Immature natural killer cell (primary cell): Measurements from ENCODE around the gene COPB1. TPM values are rescaled to one million over a fixed set of nuclear protein-coding genes. Genes with fewer than 3 reads are reported as not detected.
"Not testable (repeated sequence)": the region's sequence is repeated elsewhere in the genome, so short reads cannot be mapped to it uniquely, and the experiment has no call there.

ENCODE experiments used
- DNase-seq, 3 donors: peaks; one replicate each; pipeline ENCODE4 v3.0.0; 2022; ENCODE audit warnings: mixed read lengths in 1 of 3
- H3K27ac Mint-ChIP-seq, 6 donors: one replicate each; pipeline ENCODE4 v1.8.0; 2020; ENCODE audit warnings: mixed read lengths in 6 of 6, mild to moderate bottlenecking in 5 of 6, inconsistent platforms in 4 of 6, moderate library complexity in 3 of 6
- H3K27me3 Mint-ChIP-seq, 3 donors: one replicate each; pipeline ENCODE4 v1.8.0; 2020 to 2021; ENCODE audit warnings: low read depth in 3 of 3, mild to moderate bottlenecking in 3 of 3, mixed read lengths in 3 of 3, moderate library complexity in 3 of 3, inconsistent platforms in 1 of 3
- H3K36me3 Mint-ChIP-seq, 3 donors: one replicate each; pipeline ENCODE4 v1.8.0; 2020; ENCODE audit warnings: mixed read lengths in 3 of 3, inconsistent platforms in 2 of 3, mild to moderate bottlenecking in 2 of 3
- H3K4me1 Mint-ChIP-seq, 2 donors: one replicate each; pipeline ENCODE4 v1.8.0; 2020; ENCODE audit warnings: inconsistent platforms in 2 of 2, mild to moderate bottlenecking in 2 of 2, mixed read lengths in 2 of 2, moderate library complexity in 1 of 2
- H3K4me3 Mint-ChIP-seq, 5 donors: one replicate each; pipeline ENCODE4 v1.8.0; 2020; ENCODE audit warnings: mild to moderate bottlenecking in 5 of 5, mixed read lengths in 5 of 5, inconsistent platforms in 3 of 5, moderate library complexity in 3 of 5
- H3K9me3 Mint-ChIP-seq, 6 donors: one replicate each; pipeline ENCODE4 v1.8.0; 2020; ENCODE audit warnings: mild to moderate bottlenecking in 6 of 6, mixed read lengths in 6 of 6, inconsistent platforms in 4 of 6, moderate library complexity in 3 of 6
- polyA plus RNA-seq, 3 donors: library from polyadenylated mRNA; unstranded; fragments of 300-500 nt; fragmentation: Illumina TruSeq; gene quantifications; one replicate each; pipeline ENCODE4 v1.2.3, GENCODE V29; 2021

Gene COPB1, protein sequence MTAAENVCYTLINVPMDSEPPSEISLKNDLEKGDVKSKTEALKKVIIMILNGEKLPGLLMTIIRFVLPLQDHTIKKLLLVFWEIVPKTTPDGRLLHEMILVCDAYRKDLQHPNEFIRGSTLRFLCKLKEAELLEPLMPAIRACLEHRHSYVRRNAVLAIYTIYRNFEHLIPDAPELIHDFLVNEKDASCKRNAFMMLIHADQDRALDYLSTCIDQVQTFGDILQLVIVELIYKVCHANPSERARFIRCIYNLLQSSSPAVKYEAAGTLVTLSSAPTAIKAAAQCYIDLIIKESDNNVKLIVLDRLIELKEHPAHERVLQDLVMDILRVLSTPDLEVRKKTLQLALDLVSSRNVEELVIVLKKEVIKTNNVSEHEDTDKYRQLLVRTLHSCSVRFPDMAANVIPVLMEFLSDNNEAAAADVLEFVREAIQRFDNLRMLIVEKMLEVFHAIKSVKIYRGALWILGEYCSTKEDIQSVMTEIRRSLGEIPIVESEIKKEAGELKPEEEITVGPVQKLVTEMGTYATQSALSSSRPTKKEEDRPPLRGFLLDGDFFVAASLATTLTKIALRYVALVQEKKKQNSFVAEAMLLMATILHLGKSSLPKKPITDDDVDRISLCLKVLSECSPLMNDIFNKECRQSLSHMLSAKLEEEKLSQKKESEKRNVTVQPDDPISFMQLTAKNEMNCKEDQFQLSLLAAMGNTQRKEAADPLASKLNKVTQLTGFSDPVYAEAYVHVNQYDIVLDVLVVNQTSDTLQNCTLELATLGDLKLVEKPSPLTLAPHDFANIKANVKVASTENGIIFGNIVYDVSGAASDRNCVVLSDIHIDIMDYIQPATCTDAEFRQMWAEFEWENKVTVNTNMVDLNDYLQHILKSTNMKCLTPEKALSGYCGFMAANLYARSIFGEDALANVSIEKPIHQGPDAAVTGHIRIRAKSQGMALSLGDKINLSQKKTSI
- polyA plus RNA-seq: 100 to 1,000 TPM in 2 of 3 donors, 10 to 100 TPM in 1; 71.0 to 133 (median 106) TPM

DNA sequence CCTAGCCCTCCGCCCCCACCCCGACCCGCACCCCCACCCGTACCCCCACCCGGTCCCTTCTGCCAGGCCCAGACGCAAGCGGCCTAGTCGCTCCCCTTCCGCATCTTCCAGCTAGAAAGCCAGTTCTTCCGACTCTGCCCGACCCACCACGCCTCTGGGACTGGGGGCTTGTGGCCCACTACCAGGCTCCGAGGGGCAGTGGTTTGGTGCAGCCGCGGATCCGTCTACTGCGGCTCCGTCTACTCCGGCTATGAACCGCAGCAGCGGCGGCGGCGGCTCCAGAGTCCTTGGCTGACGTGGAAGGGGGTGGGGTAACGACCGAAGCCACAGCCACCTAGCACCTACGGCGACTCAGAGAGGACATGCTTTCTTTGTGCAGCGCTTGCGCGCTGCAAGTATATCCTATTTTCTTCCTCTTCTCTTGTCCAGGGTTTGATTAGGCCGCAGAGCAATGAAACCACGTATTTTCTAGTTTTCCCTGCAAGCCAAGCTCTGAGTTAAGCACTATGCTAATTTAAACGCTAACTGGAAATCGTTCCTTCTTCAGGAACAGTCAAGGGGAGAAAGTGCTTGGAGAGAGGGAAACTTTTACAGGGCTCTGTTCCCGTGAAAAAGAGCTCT, at the start of gene COPB1:
COPB1 (minus strand) TSS at position 252 of the 621 bp plus-strand sequence. CDS start 883 bp downstream, outside the sequence.
- Mint-ChIP-seq H3K9me3 (no peaks in the 10 kb centered on the region), H3K4me3 (peak within 1 kb of the TSS; percentile 90 to 99 (median 92)), H3K27me3 (peaks cover 10 to 11% (median 11%) of the 10 kb centered on the region in 3 donors), H3K36me3 (peaks cover 16 to 30% (median 20%) of the 10 kb centered on the region in 3 donors), H3K27ac (peak within 1 kb of the TSS; percentile 80 to 100 (median 97)), H3K4me1 (peaks cover 41 to 63% of the 10 kb centered on the region in 2 donors)
- peak; percentile 94 to 95 (median 94) for DNase-seq

DNA sequence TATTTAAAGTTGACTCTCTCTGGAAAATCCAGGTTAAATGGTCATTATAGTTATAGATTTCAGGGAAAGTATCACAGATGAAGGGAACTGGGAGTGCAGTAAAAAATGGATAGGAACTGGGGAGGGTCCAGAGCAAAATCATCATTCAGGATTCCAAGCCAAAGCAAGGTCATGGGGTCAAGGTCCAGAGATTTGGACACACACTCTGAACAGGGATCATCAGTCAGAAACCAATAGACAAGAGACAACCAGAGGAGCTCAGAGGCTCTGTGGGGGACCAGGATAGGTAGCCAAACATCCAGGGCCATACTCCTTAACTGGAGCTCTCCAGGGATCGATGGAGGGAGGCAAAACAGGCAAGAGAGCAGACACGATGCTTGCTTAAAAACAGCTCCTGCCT, 47.8 kb upstream of the COPB1 start:
- Mint-ChIP-seq H3K27ac (peak overlapping the region in 2 of 6 donors; percentile 6 to 59), H3K4me3 (no peak overlapping the region), H3K9me3 (no peaks in the 10 kb centered on the region), H3K36me3 (no peaks in the 10 kb centered on the region), H3K27me3 (peaks cover 0 to 3% (median 2%) of the 10 kb centered on the region in 3 donors), H3K4me1 (no peaks in the 10 kb centered on the region)
- DNase-seq: no peak

DNA sequence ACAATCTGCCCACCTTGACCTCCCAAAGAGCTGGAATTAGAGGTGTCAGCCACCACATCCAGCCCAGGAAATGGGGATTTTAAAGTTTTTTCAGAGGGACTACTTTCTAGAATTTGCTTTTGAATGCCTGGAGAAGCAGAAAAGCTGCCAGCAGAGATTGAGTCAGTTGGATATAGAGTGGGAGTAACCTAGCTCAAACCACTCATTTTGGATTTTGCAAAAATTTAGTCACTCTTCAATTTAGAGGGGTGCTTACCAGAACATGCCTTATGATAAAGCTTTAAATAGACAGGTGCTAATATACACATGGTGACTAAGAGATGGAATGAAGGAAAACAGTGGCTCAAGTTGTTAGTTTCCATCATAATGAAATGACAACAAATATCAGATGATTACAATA, 47.1 kb upstream of the COPB1 start:
- H3K4me3 Mint-ChIP-seq: no peak overlapping the region
- no peaks in the 10 kb centered on the region for H3K9me3 Mint-ChIP-seq
- peaks cover 0 to 3% (median 2%) of the 10 kb centered on the region in 3 donors for H3K27me3 Mint-ChIP-seq
- no peak overlapping the region for H3K27ac Mint-ChIP-seq
- no peaks in the 10 kb centered on the region for H3K36me3 Mint-ChIP-seq
- DNase-seq: no peak
- H3K4me1 Mint-ChIP-seq: no peaks in the 10 kb centered on the region

DNA sequence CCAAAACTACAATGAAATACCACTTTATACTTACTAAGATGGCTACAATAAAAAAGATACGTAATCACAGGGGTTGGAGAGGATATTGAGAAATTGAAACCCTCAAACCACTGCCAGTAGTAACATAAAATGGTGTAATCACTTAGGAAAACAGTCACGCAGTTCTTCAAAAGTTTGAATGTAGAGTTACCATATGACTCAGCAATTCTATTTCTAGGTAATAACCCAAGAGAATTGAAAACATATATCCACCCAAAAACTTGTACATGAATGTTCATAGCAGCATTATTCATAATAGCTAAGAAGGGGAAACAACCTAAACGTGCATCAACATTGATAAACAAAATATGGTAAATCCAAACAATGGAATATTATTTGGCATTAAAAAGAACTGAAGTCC, 45.0 kb upstream of the COPB1 start:
- Mint-ChIP-seq H3K4me3 (no peak overlapping the region), H3K4me1 (no peaks in the 10 kb centered on the region), H3K27ac (peak overlapping the region in 3 of 6 donors; percentile 12 to 36 (median 23)), H3K36me3 (no peaks in the 10 kb centered on the region), H3K9me3 (no peaks in the 10 kb centered on the region), H3K27me3 (peaks cover 0 to 3% (median 2%) of the 10 kb centered on the region in 3 donors)
- DNase-seq: no peak

DNA sequence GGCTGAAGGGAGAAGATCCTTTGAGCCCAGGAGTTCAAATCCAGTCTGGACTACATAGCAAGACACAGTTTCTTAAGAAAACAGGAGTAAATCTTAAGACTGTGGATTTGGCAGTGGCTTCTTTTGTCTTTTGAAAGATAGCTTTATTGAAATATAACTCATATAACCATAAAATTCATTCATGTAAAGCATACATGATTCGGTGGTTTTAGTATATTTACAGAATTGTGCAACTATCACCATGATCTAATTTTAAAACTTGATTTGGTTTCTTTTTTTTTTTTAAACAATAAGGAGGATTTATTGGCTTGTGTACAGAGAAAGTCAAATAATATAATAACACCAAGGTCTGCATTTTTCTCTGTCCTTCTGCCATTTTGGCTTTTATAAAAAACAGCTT, 43.6 kb upstream of the COPB1 start:
- Mint-ChIP-seq H3K27me3 (peaks cover 0 to 5% (median 3%) of the 10 kb centered on the region in 3 donors), H3K9me3 (no peaks in the 10 kb centered on the region), H3K36me3 (no peaks in the 10 kb centered on the region), H3K27ac (no peak overlapping the region), H3K4me3 (no peak overlapping the region), H3K4me1 (no peaks in the 10 kb centered on the region)
- DNase-seq: no peak

DNA sequence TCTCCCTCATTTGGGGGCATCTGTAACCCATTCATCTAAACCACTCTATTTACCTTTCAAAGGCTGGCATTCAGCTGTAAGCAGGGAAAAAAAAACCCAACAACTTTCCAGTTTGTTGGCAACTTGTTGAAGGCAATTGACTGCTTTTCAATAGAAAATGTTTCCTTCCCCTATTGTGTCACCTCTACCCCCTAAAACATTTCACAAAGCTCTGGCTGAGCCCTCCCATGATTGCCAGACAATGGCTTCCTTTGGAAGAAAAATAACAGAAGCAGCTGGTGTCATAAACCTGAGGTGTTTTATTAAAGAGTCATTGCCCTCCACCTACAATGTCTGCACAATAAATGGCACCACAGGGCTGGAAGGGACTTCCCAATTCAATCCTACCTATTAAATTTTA, 42.7 kb upstream of the COPB1 start:
- Mint-ChIP-seq H3K27ac (peak overlapping the region in 3 of 6 donors; percentile 9 to 58 (median 22)), H3K4me1 (peaks cover under 1% of the 10 kb centered on the region in 2 donors), H3K9me3 (no peaks in the 10 kb centered on the region), H3K4me3 (no peak overlapping the region), H3K27me3 (peaks cover 0 to 5% (median 3%) of the 10 kb centered on the region in 3 donors), H3K36me3 (no peaks in the 10 kb centered on the region)
- DNase-seq: no peak

DNA sequence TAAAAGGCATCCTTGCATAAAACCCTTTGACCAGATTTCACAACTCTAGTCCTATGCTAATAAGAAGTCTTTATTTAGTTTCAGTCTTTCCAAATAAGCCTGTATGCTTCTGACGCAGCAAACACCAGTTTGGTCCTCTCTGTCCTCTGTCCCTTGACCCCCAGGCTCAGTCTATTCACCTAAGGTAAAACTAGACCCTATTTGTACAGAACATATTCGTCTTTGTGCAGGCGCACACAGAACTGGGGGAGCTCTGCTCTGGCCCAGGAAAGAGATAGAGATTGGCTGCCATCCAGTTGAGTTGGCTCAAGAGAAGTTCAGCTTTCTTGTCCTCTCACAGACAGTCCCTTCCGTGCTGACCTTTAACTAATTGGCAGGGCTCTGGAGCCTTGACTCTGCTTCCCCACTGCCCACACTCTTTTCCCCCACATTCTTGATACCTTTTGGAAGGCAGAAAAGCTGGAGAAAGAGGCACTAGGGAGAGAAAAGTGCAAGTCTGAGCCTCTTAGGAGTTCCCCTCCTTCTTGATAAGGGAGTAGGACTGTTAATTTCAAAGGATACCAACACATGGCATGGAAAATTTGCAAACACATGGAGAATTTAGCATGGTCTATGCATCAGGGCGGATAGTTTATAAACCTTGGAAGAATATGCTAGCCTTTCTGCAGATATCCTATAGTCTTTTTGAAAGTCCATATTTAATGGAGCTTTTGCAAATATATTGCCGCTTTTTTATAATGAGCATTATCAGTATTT, 41.8 kb upstream of the COPB1 start:
- Mint-ChIP-seq H3K27ac (no peak overlapping the region), H3K4me1 (peaks cover 4 to 7% of the 10 kb centered on the region in 2 donors)

DNA sequence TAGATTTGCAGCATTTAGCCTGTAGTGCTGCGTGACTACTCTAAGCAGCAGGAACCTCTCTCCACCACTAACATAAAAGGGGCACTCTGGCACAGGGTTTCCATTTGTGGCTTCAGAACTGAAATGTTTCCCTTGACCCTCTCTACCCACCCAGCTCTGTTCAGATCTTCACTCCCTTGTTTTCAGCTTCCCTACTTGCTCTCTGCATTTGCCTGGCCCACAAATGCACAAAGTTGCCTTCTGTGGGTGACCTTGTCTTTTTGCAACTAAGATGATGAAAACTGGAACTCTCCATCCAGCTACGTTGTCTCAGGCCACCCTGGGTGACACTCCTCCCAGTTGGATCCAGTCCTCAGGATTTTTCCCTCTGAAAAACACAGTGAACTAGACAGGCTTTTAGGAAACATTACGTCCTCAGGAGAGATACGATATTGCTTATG, 40.4 kb upstream of the COPB1 start:
- Mint-ChIP-seq H3K27me3 (peaks cover 0 to 3% (median 3%) of the 10 kb centered on the region in 3 donors), H3K4me1 (peaks cover 4 to 7% of the 10 kb centered on the region in 2 donors), H3K27ac (peak overlapping the region in 1 of 6 donors; percentile 79), H3K36me3 (no peaks in the 10 kb centered on the region), H3K9me3 (no peaks in the 10 kb centered on the region), H3K4me3 (no peak overlapping the region)
- no peak for DNase-seq

More for the DNA sequence above, 41.8 kb upstream of the COPB1 start:
- no peak for DNase-seq
- Mint-ChIP-seq H3K27me3 (peaks cover 0 to 5% (median 3%) of the 10 kb centered on the region in 3 donors), H3K36me3 (no peaks in the 10 kb centered on the region), H3K9me3 (no peaks in the 10 kb centered on the region), H3K4me3 (no peak overlapping the region)

DNA sequence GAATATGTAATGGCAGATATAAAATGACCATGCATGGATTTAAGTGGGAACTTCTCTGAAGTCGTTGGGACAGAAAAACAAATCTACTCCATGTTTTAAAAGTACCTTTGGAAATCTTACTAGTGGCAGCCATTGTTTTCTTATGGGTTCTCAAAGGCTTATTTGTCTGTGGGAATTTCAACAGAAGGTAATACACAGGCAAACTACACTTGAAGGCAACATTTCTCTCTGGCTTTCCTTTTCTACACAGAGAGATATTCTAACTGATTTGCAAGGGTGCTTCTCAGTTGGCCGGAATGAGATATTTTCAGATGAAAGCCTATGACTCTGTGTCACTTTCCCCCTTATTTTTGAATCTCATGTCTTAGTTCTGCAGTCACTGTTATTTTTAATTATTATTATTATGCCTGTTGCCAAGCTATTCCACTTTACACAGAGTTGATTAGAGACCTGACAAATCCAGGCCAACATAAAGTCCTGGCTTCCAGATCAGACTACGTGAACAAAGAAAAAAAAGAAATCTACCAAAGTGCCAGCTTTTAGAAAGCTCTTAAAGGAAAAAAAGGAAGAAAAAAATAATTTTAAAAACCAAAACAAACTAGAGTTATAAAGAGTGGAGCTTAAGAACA, 39.4 kb upstream of the COPB1 start:
- Mint-ChIP-seq H3K4me1 (peaks cover 4 to 7% of the 10 kb centered on the region in 2 donors), H3K4me3 (no peak overlapping the region), H3K27ac (peak overlapping the region in 2 of 6 donors; percentile 65 to 69), H3K36me3 (no peaks in the 10 kb centered on the region), H3K27me3 (peaks cover 0 to 3% (median 2%) of the 10 kb centered on the region in 3 donors), H3K9me3 (no peaks in the 10 kb centered on the region)
- no peak for DNase-seq

DNA sequence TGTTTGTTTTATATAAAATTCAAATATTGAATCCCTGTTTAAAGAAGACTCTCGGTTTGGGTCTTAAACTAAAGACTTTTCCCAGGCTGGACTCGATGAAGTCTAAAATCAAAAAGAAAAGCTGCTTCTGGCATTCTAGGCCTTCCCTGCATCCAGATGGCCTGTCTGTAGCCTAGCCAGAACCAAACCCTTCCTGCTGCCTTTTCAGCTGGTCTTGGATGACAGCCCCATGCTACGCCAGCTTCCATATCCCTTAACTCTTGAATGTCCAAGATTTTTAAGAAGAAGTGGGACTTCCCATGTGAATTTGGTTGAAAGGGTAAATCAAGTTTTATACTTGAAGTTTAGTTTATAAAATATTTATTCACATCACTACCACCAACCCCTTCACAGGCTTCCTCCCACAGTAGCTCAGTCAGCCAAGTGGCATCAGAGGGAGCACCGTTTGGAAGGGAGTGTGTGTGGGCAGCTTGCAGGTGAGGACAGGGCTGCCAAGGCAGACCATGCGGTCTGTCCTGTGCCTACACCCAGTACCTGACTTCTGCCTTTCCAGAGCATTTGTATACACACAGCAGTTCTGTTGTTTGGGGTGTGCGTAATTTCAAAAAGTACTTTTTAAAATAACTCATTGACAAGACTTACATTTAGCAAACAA, 38.8 kb upstream of the COPB1 start:
- H3K9me3 Mint-ChIP-seq: no peaks in the 10 kb centered on the region
- peaks cover 0 to 3% (median 2%) of the 10 kb centered on the region in 3 donors for H3K27me3 Mint-ChIP-seq
- peaks cover 4 to 7% of the 10 kb centered on the region in 2 donors for H3K4me1 Mint-ChIP-seq
- no peaks in the 10 kb centered on the region for H3K36me3 Mint-ChIP-seq
- H3K27ac Mint-ChIP-seq: peak overlapping the region in 2 of 6 donors; percentile 19 to 53
- H3K4me3 Mint-ChIP-seq: no peak overlapping the region
- DNase-seq: no peak

DNA sequence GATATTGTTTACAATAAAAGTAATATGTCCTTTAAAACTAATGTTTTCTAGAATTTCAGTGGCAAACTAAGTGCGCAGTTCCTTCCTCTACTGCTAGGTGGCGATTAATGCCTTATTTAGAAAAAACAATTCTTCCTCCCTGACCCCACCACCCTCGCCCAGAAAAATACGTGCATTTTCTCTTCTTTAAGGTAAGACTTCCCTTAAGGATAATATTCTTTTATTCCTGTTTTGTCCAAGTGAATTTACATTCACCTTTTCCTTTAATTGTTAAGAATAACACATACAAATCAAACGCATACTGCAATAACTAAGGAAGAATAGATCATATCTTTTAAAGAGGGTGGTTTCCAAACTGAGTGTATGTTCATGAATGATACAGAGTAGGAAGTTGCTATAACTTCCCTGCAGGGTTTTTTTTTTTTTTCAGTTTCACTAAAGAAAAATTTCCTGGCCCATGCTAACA, 37.6 kb upstream of the COPB1 start:
- Mint-ChIP-seq H3K36me3 (no peaks in the 10 kb centered on the region), H3K27ac (peak overlapping the region in 5 of 6 donors; percentile 53 to 70 (median 64)), H3K4me3 (peak overlapping the region in 4 of 5 donors; percentile 31 to 79 (median 58)), H3K9me3 (no peaks in the 10 kb centered on the region), H3K4me1 (peaks cover 4 to 7% of the 10 kb centered on the region in 2 donors), H3K27me3 (peaks cover 2% of the 10 kb centered on the region in 3 donors)
- DNase-seq: peak; percentile 49 to 64 (median 49)

DNA sequence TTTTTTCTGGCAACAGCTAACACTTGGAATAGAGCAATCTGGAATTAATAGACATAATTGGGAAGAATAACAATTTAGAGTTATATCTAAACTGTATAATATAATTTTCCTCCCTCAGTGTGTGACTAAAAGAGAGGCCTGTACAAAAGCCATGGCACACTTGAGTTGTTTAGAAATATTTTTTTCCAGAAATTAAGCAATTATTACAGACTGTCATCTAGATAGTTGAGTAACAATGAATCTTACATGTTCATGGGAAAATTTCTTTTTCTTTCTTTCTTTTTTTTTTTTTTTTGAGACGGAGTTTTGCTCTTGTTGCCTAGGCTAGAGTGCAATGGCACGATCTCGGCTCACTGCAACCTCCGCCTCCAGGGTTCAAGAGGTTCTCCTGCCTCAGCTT, 35.6 kb upstream of the COPB1 start:
- DNase-seq, H3K36me3 Mint-ChIP-seq, H3K9me3 Mint-ChIP-seq, H3K27ac Mint-ChIP-seq, H3K4me1 Mint-ChIP-seq, H3K4me3 Mint-ChIP-seq, H3K27me3 Mint-ChIP-seq: not testable (repeated sequence)
